Right cardiac atrium (tissue), 5 donors: Measurements from ENCODE around the gene TGDS. TPM values are rescaled to one million over a fixed set of nuclear protein-coding genes. Genes with fewer than 3 reads are reported as not detected.

ENCODE experiments used
- ATAC-seq, 2 donors: fragments of 200-7000 bp; cut with Tn5 transposase; one replicate each; pipeline versions ENCODE4 v1.8.0 to v1.9.1; 2020; ENCODE audit warnings: moderate library complexity in 2 of 2, mild to moderate bottlenecking in 1 of 2
- DNase-seq, 3 donors: peaks; one replicate each; pipeline ENCODE4 v3.0.0-alpha.2; 2020
- H3K27ac ChIP-seq: one replicate; pipeline ENCODE4 v1.5.1; 2013; ENCODE audit warnings: mild to moderate bottlenecking, low read length, control low read depth, moderate library complexity
- H3K27me3 ChIP-seq: one replicate; pipeline ENCODE4 v1.6.1; 2013; ENCODE audit not compliant: control insufficient read depth, insufficient read depth
- H3K4me1 ChIP-seq: one replicate; pipeline ENCODE4 v1.6.1; 2013; ENCODE audit warnings: low read length; ENCODE audit not compliant: control insufficient read depth, insufficient read depth
- H3K4me3 ChIP-seq: one replicate; pipeline ENCODE4 v1.5.1; 2013; ENCODE audit warnings: low read length, control low read depth
- H3K9me3 ChIP-seq: one replicate; pipeline ENCODE4 v1.6.1; 2013; ENCODE audit warnings: low read length; ENCODE audit not compliant: control insufficient read depth
- WGBS: extraction: QIAGEN DNeasy Blood & Tissue Kit; methylation state at CpG from one replicate; pipeline ENCODE4 v1.1.7; 2013; 5-methylcytosine and 5-hydroxymethylcytosine counted together
- intact Hi-C, 4 donors: fragments of 100-400 bp; cut with DNase I; formaldehyde crosslinking; loops; one replicate each; pipeline versions ENCODE4 v1.11.0 to v1.14.0; 2022 to 2023
- polyA plus RNA-seq: library from polyadenylated mRNA; stranded (reverse); fragments of 200-250 nt; gene quantifications from one replicate; pipeline ENCODE4 v1.2.3, GENCODE V29; 2013
- total RNA-seq, 4 donors: library from RNA; stranded (reverse); fragmentation: NEBNext Ultra II Directional; extraction: Animal tissue kit (Norgen Biotek cat#: 25700); gene quantifications; one replicate each; pipeline ENCODE4 v1.2.1, GENCODE V29; 2021
- donor health status: healthy with polysubstance abuse.
- donor health status: DM: no; HTN: yes; CAD: no.
- donor health status: DM: no; HTN: no; CAD: no.
- donor health status: DM: no; HTN: yes; CAD: no; lungs with severe emphysema.
- donor health status: DM: yes; HTN: yes; CAD: no.

The TGDS gene
- total and polyA plus RNA-seq, 5 donors = 4.9 to 5.8 (median 5.4) TPM

GRCh38 chr13:94599877-94600276, 3.9 kb upstream of the TGDS start:
- H3K4me3 ChIP-seq = no peak overlapping the region
- no peaks in the 10 kb centered on the region for H3K9me3 ChIP-seq
- ATAC-seq = no peak
- H3K27ac ChIP-seq = no peak overlapping the region
- DNase-seq = no peak
- H3K4me1 ChIP-seq = no peaks in the 10 kb centered on the region
- intact Hi-C loops = loop anchor here in 1 of 4 donors (10.0 kb wide), 1 partner anchor 55 kb away; no protein-coding TSS in a partner anchor
- no peaks in the 10 kb centered on the region for H3K27me3 ChIP-seq
- 96% methylated on average over 3 of the region's 3 CpGs for WGBS

- Histone ChIP-seq H3K4me3 (no peak overlapping the region), H3K9me3 (no peaks in the 10 kb centered on the region), H3K27ac (no peak overlapping the region), H3K27me3 (no peaks in the 10 kb centered on the region), H3K4me1 (no peaks in the 10 kb centered on the region)
- ATAC-seq (no peak), DNase-seq (no peak)
- intact Hi-C loops = loop anchor here in 1 of 4 donors (10.0 kb wide), 1 partner anchor 53 kb away; no protein-coding TSS in a partner anchor
- over 99% methylated on average over 3 of the region's 3 CpGs for WGBS
Observed at GRCh38 chr13:94598281-94598680, 2.3 kb upstream of the TGDS start.

- H3K27ac ChIP-seq = no peak overlapping the region
- DNase-seq (peak in 2 of 3 donors; percentile 50 to 55), ATAC-seq (no peak)
- no peaks in the 10 kb centered on the region for H3K4me1 ChIP-seq
- intact Hi-C loops = loop anchor here in 1 of 4 donors (10.0 kb wide), 1 partner anchor 52 kb away; no protein-coding TSS in a partner anchor
- H3K4me3 ChIP-seq = peak overlapping the region; percentile 74
- no peaks in the 10 kb centered on the region for H3K27me3 ChIP-seq
- H3K9me3 ChIP-seq = no peaks in the 10 kb centered on the region
- WGBS = 73% methylated on average over 20 of the region's 20 CpGs
Observed at GRCh38 chr13:94596575-94596971, 621 bp upstream of the TGDS start.

GRCh38 chr13:94595001-94595949, 677 bp downstream of the TGDS start:
- no peaks in the 10 kb centered on the region for H3K27me3 ChIP-seq
- H3K9me3 ChIP-seq = no peaks in the 10 kb centered on the region
- H3K4me3 ChIP-seq = peak overlapping the region; percentile 74
- ATAC-seq = peak; percentile 67 to 74
- intact Hi-C loops = loop anchor here in 1 of 4 donors (10.0 kb wide), 1 partner anchor 50 kb away; no protein-coding TSS in a partner anchor
- H3K27ac ChIP-seq = peak overlapping the region; percentile 57
- 9% methylated on average over 16 of the region's 16 CpGs for WGBS
- DNase-seq = peak in 2 of 3 donors; percentile 30 to 47
- no peaks in the 10 kb centered on the region for H3K4me1 ChIP-seq

GRCh38 chr13:94590744-94591143, 5.2 kb downstream of the TGDS start:
- intact Hi-C loops = loop anchor here in 1 of 4 donors (10.0 kb wide), 1 partner anchor 46 kb away; no protein-coding TSS in a partner anchor
- no peaks in the 10 kb centered on the region for H3K4me1 ChIP-seq

GRCh38 chr13:94588541-94588940, 7.4 kb downstream of the TGDS start:
- no peaks in the 10 kb centered on the region for H3K9me3 ChIP-seq
- H3K27ac ChIP-seq = no peak overlapping the region
- intact Hi-C loops = no loop called here
- no peak for DNase-seq
- no peak for ATAC-seq
- no peaks in the 10 kb centered on the region for H3K4me1 ChIP-seq
- no peak overlapping the region for H3K4me3 ChIP-seq
- WGBS = 90% methylated on average over 4 of the region's 4 CpGs
- H3K27me3 ChIP-seq = no peaks in the 10 kb centered on the region

More at GRCh38 chr13:94590744-94591143, 5.2 kb downstream of the TGDS start:
- no peak overlapping the region for H3K4me3 ChIP-seq
- no peaks in the 10 kb centered on the region for H3K27me3 ChIP-seq
- H3K9me3 ChIP-seq = no peaks in the 10 kb centered on the region
- no peak for DNase-seq
- no peak overlapping the region for H3K27ac ChIP-seq
- no peak for ATAC-seq
- WGBS = 95% methylated on average over 3 of the region's 3 CpGs

GRCh38 chr13:94586371-94586770, 9.6 kb downstream of the TGDS start:
- Histone ChIP-seq H3K9me3 (no peaks in the 10 kb centered on the region), H3K27ac (no peak overlapping the region), H3K4me3 (no peak overlapping the region), H3K4me1 (no peaks in the 10 kb centered on the region), H3K27me3 (no peaks in the 10 kb centered on the region)
- intact Hi-C loops = no loop called here
- no peak for ATAC-seq
- WGBS = 90% methylated on average over 7 of the region's 7 CpGs
- no peak for DNase-seq

GRCh38 chr13:94585543-94586101, 10.3 kb downstream of the TGDS start:
- Histone ChIP-seq H3K27ac (no peak overlapping the region), H3K4me1 (no peaks in the 10 kb centered on the region), H3K4me3 (no peak overlapping the region), H3K9me3 (no peaks in the 10 kb centered on the region), H3K27me3 (no peaks in the 10 kb centered on the region)
- DNase-seq (no peak), ATAC-seq (no peak)
- 95% methylated on average over 6 of the region's 6 CpGs for WGBS
- intact Hi-C loops = no loop called here

- WGBS = 94% methylated on average over 1 of the region's 1 CpG
- no peak for DNase-seq
- H3K9me3 ChIP-seq = no peaks in the 10 kb centered on the region
- no peaks in the 10 kb centered on the region for H3K4me1 ChIP-seq
- ATAC-seq = no peak
- no peak overlapping the region for H3K4me3 ChIP-seq
- intact Hi-C loops = no loop called here
- no peaks in the 10 kb centered on the region for H3K27me3 ChIP-seq
- no peak overlapping the region for H3K27ac ChIP-seq
Observed at GRCh38 chr13:94583926-94584325, 12.0 kb downstream of the TGDS start.

- ATAC-seq (no peak), DNase-seq (no peak)
- 91% methylated on average over 1 of the region's 1 CpG for WGBS
Observed at GRCh38 chr13:94579063-94579462, 16.9 kb downstream of the TGDS start.

GRCh38 chr13:94569615-94570014, 26.3 kb downstream of the TGDS start:
- H3K27ac ChIP-seq = no peak overlapping the region
- no peaks in the 10 kb centered on the region for H3K27me3 ChIP-seq
- no peak overlapping the region for H3K4me3 ChIP-seq
- no peak for DNase-seq
- WGBS = 92% methylated on average over 3 of the region's 3 CpGs
- H3K9me3 ChIP-seq = no peaks in the 10 kb centered on the region
- ATAC-seq = no peak
- intact Hi-C loops = no loop called here
- no peaks in the 10 kb centered on the region for H3K4me1 ChIP-seq

More at GRCh38 chr13:94579063-94579462, 16.9 kb downstream of the TGDS start:
- Histone ChIP-seq H3K27ac (no peak overlapping the region), H3K9me3 (no peaks in the 10 kb centered on the region), H3K4me1 (no peaks in the 10 kb centered on the region), H3K4me3 (no peak overlapping the region), H3K27me3 (no peaks in the 10 kb centered on the region)
- intact Hi-C loops = no loop called here
